HUDEP-2 (cell line): ENCODE data around the gene TRRAP.
"Not testable (repeated sequence)": the region's sequence is repeated elsewhere in the genome, so short reads cannot be mapped to it uniquely, and the experiment has no call there.

Experiments
- DNase-seq, 76 experiments: peaks; one replicate each; lab custom pipeline; 2025; ENCODE audit not compliant: unreplicated experiment in 76 of 76; lab: John Stamatoyannopoulos, UW

The TRRAP gene

DNA sequence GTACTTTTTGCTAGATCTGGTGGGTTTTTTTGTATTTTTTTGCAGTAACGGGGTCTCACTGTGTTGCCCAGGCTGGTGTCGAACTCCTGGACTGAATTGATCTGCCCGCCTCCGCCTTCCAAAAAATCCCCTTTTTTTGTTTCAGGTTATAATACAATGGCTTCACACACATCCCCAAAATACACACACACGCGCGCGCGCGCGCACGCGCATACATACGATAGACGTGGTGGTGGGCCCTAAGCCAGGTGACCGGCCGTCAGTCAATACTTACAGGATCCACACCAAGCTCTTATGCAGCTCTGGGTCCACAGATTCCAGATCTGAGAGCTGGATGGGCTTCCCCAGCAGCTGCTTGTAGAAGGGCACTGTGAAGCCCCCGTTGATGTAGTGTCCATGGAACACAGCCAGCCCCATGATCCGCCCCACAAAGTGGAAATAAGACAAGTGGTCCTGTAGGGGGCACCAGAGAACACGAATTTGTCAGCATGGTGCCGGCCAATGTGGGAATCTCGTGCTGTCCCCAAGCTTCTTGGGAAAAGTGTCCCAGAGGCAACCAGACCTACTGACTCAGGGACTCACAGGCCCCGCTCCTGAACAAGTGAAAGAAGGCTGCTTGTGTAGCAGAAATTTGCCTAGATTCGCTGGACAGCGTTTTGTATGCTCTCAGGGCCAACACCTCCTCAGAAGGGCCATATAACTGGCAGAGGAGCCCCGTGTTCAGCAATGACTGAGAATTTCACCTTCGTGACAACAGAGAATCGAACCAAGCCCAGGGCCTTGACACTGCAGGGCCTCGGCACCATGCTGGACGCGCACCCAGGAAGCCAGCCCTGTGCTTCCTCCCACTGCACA, 162.0 kb downstream of the TRRAP start:
- peak in 65 of 76 experiments; percentile 1 to 78 (median 39) for DNase-seq

DNA sequence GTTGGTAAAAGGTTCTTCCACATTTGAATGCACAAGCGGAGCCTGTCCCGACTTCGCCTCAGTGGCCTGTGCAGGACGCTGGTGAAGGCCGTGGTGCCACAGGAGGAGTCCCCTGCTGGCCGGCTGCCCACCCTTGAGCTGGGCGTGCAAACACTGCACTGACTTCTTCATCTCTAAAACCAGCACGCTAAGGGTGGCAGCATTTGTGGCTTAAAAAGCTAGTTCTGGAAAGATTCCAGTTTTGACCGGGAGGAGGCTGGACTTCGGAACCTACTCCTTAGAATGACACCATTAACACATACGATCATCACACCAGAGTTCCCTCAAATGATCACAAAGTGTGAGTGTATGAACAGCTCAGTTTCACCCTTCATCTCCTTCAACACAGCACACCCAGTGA, 163.2 kb downstream of the TRRAP start:
- no peak for DNase-seq

DNA sequence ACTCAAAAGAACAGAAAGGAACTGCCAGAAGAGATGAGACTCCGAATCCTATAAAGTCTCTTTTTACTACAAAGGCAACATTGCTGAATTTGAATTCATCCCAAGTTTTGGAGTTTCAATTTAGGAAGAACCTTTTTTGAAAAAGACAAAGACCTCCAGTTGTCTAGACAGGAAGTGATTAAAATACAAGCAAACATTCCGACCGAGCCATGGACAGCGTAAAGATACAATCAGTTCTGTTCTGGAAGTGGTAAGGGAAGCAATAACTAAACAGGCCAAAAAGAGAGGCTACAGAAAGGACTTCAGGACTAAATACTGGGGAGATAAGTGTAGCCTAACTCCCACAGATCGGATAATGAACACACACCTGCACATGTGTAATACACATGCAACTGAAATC, 164.6 kb downstream of the TRRAP start:
- DNase-seq = no peak

DNA sequence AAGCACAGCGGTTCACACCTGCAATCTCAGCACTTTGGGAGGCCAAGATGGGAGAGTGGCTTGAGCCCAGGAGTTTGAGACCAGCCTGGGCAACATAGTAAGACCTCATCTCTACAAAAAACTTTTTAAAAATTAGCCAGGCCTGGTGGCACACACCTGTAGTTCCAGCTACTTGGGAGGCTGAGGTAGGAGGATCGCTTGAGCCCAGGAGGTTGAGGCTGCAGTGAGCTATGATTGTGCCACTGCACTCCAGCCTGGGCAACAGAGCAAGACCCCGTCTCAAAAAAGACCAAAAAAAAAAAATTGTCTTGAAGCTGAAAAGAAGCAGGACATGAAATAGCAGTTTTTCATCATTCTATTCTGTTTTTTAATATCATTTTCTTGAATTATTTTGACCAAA, 166.5 kb downstream of the TRRAP start:
- DNase-seq = not testable (repeated sequence)

DNA sequence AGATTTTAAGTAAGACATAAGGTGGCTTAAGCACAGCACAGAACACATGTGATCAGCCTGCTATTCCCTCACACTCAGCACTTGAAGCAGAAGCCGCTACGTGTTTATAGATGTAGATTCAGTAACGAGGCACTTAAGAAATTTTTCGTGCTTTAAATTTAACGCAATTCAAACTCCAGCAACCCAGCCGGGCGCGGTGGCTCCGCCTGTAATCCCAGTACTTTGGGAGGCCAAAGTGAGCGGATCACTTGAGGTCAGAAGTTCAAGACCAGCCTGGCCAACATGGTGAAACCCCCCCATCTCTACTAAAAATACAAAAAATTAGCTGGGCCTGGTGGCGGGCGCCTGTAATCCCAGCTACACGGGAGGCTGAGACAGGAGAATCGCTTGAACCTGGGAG, 167.9 kb downstream of the TRRAP start:
- not testable (repeated sequence) for DNase-seq

DNA sequence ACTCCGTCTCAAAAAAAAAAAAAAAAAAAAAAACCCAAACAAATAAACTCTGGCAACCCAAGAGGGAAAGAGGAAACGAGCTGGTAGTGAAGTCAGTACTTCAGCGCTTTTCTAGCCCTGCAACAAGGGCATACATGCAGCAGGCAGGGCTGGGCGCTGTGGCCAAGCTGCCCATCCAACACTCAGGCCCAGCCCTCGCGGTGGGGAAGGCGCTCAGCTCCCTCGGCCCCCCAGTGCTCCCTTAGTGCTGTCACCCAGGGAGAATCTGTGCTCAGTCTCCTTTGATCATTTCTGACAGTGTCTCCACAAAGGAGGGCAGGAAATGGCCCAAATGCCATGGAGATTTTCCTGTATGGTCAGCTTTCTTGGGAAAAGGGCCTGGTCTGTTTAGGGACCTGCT, 168.4 kb downstream of the TRRAP start:
- DNase-seq = no peak

DNA sequence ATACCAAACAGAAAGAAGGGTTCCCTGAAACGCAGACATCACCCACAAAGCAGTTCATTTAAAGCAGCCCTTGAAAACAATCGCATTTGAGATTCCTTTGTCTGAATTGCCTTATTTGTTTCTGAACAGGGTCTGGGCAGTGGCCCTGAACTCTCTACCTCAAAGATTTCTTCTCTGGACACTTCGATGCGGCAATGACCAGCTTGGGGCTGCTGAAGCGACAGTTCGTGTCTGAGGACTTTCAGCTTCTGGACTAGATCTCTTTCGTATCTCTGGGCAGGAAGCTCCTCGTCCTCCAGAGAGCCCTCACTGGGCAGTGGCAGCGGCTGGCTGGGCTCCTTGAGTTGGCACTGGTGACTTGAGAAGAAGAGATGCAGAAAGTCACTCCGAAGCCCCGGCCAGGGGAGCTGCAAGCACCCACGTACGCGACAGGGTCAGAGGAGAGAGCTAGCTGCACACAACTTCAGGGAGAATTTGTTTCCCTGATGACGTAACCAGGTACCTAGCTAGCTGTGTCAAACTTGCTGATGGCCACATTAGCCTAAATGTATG, 169.3 kb downstream of the TRRAP start:
- DNase-seq = no peak

DNA sequence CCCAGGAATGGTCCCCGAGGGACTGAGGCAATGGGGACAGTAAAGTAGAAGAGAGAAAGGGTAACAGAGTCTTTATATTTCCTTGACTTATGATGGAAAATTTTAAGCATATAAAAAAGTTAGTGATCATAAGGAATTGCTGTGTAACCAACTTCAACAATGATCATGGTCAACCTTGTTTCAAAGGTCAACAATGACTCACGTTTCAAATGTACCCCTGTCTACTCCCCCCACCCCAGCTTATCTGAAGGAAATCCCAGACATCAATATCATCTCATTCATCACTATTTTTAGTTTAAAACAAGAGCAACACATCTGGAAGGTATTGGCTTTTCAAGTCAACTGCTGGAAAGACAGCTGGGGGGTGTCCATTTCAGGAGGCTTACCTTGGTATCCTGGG, 172.6 kb downstream of the TRRAP start:
- no peak for DNase-seq

DNA sequence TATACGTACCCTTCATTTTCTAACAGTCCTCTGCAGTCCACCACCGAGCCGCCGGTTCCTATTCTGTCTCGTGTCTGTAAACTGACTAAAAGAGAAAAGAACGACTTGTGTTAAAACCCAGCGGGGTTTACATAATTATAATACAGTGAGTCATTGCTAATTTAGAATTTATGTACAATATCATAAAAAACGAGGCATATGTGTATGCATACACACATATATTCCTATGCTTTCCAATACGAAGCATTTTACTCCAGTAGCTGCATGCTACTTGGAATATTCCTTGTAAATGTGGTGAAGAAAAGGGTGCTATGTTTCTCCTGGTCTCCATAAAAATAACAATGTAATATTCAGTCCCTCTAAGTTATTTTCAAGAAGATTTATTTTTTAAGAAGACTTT, 176.4 kb downstream of the TRRAP start:
- DNase-seq = no peak

DNA sequence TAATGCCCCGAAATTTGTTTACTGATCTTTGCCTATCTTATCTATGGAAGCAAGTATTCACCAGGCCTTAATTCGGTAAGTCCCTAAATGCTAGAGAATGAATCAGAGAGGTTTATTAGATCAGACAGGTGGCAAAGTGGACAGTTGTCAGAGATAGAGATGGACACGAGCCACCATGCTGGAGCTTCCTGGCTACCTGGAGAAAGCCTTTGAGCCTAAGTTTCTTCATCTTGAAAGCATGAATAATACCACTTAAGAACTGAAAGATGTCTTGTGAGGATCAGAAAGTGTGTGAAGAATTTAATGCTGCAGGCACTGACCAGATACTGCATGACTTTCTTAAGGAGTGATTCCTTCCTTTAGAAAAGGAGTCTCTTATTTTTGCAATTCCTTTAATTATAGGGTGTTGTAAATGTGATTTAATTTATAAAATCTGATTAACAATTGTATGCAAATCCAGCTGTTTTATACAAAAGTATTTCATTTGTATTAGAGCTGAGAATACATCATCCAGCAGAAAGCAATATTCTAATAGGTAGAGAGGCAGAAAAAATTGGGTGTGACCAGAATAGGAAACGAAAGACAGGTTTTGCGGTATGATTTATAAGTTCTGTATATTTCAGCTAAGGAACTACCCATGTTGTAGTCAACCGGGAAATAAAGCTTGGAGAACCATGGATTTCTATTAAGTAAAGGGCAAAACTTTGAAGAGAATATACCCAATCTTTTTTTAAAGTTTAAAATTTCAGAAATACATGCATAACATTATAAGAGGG, 182.9 kb downstream of the TRRAP start:
- DNase-seq = no peak
